Caco-2 (cell line): ENCODE data around the gene DPM1. TPM values are rescaled to one million over a fixed set of nuclear protein-coding genes. Genes with fewer than 3 reads are reported as not detected.

Experiments used
- BruUV-seq: library from RNA; stranded (reverse); fragments of 400-500 nt; replicated peaks from 2 replicates; lab custom pipeline; 2021; lab: Mats Ljungman, UMichigan
- CTCF ChIA-PET: fragments of 300-600 bp; sonication (Branson Sonifier 250); formaldehyde crosslinking; loops from one replicate; lab custom pipeline; 2022; ENCODE audit warnings: antibody characterized with exemption; lab: Charles Lee
- POLR2A ChIA-PET: fragments of 300-600 bp; sonication (Branson Sonifier 250); formaldehyde crosslinking; loops from one replicate; lab custom pipeline; 2022; ENCODE audit warnings: antibody characterized with exemption; lab: Charles Lee
- DNase-seq, 2 experiments: peaks; one replicate each; pipeline versions ENCODE4 v3.0.0 to v3.0.0-alpha.2; 2020 to 2022
- H3K27me3 ChIP-seq: replicated peaks from 2 replicates; pipeline ENCODE4 v1.6.0; 2011; ENCODE audit warnings: low read length; ENCODE audit not compliant: control insufficient read depth, insufficient read depth
- H3K36me3 ChIP-seq: 2 replicates; pipeline ENCODE4 v1.5.1; 2011; ENCODE audit warnings: low read length; ENCODE audit not compliant: control insufficient read depth, insufficient read depth
- H3K4me1 ChIP-seq: fragments of 250-450 bp; sonication (Bioruptor Pico); 2 replicates; pipeline ENCODE4 v1.5.1; 2020; ENCODE audit warnings: mild to moderate bottlenecking
- H3K4me3 ChIP-seq: 2 replicates; pipeline ENCODE4 v1.5.1; 2011; ENCODE audit warnings: low read depth, mild to moderate bottlenecking, control low read depth, low read length
- H3K9me3 ChIP-seq: fragments of 250-450 bp; sonication (Bioruptor Pico); 2 replicates; pipeline ENCODE4 v1.5.1; 2020; ENCODE audit warnings: mild to moderate bottlenecking, moderate library complexity
- H3K27ac Mint-ChIP-seq: one replicate; pipeline ENCODE4 v1.8.0; 2022; ENCODE audit warnings: mixed read lengths; ENCODE audit not compliant: unreplicated experiment
- H3K27me3 Mint-ChIP-seq: one replicate; pipeline ENCODE4 v1.8.0; 2022; ENCODE audit warnings: mixed read lengths; ENCODE audit not compliant: insufficient read depth, unreplicated experiment
- H3K36me3 Mint-ChIP-seq: one replicate; pipeline ENCODE4 v1.8.0; 2022; ENCODE audit warnings: mild to moderate bottlenecking, mixed read lengths; ENCODE audit not compliant: insufficient read depth, unreplicated experiment
- H3K4me1 Mint-ChIP-seq: one replicate; pipeline ENCODE4 v1.8.0; 2022; ENCODE audit warnings: low read depth, mixed read lengths; ENCODE audit not compliant: unreplicated experiment
- H3K4me3 Mint-ChIP-seq: one replicate; pipeline ENCODE4 v1.8.0; 2022; ENCODE audit warnings: mild to moderate bottlenecking, moderate library complexity, mixed read lengths; ENCODE audit not compliant: unreplicated experiment
- H3K9me3 Mint-ChIP-seq: one replicate; pipeline ENCODE4 v1.8.0; 2022; ENCODE audit warnings: mixed read lengths; ENCODE audit not compliant: unreplicated experiment
- CTCF ChIP-seq, 2 experiments: fragments of 200-600 bp in 1 of 2; IDR thresholded peaks; 1 replicate in 1 of 2; 2 replicates in 1 of 2; pipeline versions ENCODE4 v1.5.1 to v1.8.0; 2011 to 2022; ENCODE audit warnings: antibody characterized with exemption in 1 of 2, control low read depth in 1 of 2, inconsistent platforms in 1 of 2, low read depth in 1 of 2, low read length in 1 of 2, mild to moderate bottlenecking in 1 of 2, moderate library complexity in 1 of 2; ENCODE audit not compliant: insufficient read depth in 1 of 2, severe bottlenecking in 1 of 2, unreplicated experiment in 1 of 2
- intact Hi-C: fragments of 100-400 bp; cut with micrococcal nuclease; formaldehyde crosslinking; loops from one replicate; pipeline ENCODE4 v1.10.0; 2022; ENCODE audit not compliant: unreplicated experiment
- total RNA-seq: library from RNA; stranded (reverse); gene quantifications from 2 replicates; pipeline ENCODE4 v1.2.3, GENCODE V29; 2022

The DPM1 gene
- total RNA-seq, 1 experiment from 2014 or later: 188 TPM

- no peak for TF ChIP-seq CTCF (IDR thresholded peaks at IDR 0.05; ENCODE audit: insufficient read depth in 1 of 2, low read depth in 1 of 2, low read length in 1 of 2, severe bottlenecking in 1 of 2, unreplicated experiment in 1 of 2)
- intact Hi-C loops: no loop called here
- Mint-ChIP-seq H3K36me3 (peaks cover 91% of the 10 kb centered on the region), H3K27ac (no peak overlapping the region), H3K4me3 (no peak overlapping the region), H3K27me3 (no peaks in the 10 kb centered on the region), H3K4me1 (no peaks in the 10 kb centered on the region), H3K9me3 (no peaks in the 10 kb centered on the region)
- DNase-seq: no peak
- POLR2A ChIA-PET: interaction anchor here (1.8 kb wide), 1 partner anchor 12 kb away, joined by 7 read pairs; the partner anchor contains the start of gene ADNP
- no peaks in the 10 kb centered on the region for H3K27me3 ChIP-seq
- H3K4me3 ChIP-seq: no peak overlapping the region
- no peaks in the 10 kb centered on the region for H3K4me1 ChIP-seq
- peaks cover 24% of the 10 kb centered on the region for H3K36me3 ChIP-seq
- H3K9me3 ChIP-seq: no peaks in the 10 kb centered on the region
- CTCF ChIA-PET: no interaction called here
- BruUV-seq: no TSS peak
Measured at GRCh38 chr20:50943069-50943468, 15.3 kb downstream of the DPM1 start.

DNA sequence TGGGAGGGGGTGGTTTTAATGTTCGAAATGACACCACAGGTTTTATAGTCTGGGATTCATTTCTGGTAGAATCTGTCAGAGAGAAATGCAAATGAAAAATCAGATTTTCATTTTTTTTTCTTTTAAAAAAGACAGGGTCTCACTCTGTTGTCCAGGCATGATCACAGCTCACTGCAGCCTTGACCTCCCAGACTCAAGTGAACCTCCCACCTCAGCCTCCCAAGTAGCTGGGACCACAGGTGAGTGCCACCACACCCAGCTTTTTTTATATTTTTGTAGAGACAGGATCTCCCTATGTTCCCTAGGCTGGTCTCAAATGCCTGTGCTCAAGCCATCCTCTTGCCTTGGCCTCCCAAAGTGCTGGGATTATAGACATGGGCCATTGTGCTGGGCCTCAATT, 24.7 kb downstream of the DPM1 start:
- no TSS peak for BruUV-seq

DNA sequence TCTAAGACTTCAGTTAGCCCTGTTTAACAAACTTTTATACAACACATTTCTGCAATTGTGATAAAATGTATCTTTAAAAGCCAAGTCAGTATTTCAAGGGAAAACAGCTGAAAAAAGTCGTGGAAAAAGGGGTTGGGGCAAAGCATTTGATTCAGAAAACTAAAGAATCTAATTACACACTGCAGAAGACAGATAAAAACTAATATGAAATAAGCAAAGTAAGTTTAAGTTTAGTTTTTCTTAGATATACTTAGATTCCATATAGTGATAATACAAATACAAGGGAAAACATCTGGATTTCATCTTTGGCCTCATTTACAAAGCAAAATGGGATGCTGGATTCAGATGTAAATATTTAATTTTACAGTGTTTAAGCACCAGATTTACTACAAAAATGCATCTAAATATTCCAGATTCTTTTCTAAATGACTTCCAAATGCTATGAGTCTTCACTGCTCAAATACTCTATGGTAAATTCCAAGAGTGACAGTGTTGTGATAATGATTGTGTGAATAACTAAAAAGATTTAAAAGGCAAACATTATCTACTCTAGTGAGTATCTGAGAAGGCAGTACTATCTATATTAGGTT, 25.5 kb downstream of the DPM1 start:
- no peak overlapping the region for H3K4me3 ChIP-seq
- no peaks in the 10 kb centered on the region for H3K9me3 Mint-ChIP-seq
- peaks cover 34% of the 10 kb centered on the region for H3K4me1 Mint-ChIP-seq
- peaks cover 46% of the 10 kb centered on the region for H3K4me1 ChIP-seq
- H3K4me3 Mint-ChIP-seq: peak overlapping the region; percentile 90
- CTCF ChIA-PET: interaction anchor here (0.5 to 6.5 kb wide), 6 partner anchors 22 to 441 kb away, joined by 3 to 116 read pairs (median 18); partner anchors contain the start of genes BCAS4, DPM1 and MOCS3
- no peaks in the 10 kb centered on the region for H3K27me3 Mint-ChIP-seq
- BruUV-seq: no TSS peak
- no peaks in the 10 kb centered on the region for H3K9me3 ChIP-seq
- no peak for DNase-seq
- POLR2A ChIA-PET: interaction anchor here (0.7 to 4.2 kb wide), 4 partner anchors 26 to 409 kb away, joined by 3 to 105 read pairs (median 8); partner anchors contain the start of genes DPM1 and MOCS3
- H3K36me3 Mint-ChIP-seq: peaks cover 95% of the 10 kb centered on the region
- TF ChIP-seq CTCF (IDR thresholded peaks at IDR 0.05; ENCODE audit: insufficient read depth in 1 of 2, low read depth in 1 of 2, low read length in 1 of 2, severe bottlenecking in 1 of 2, unreplicated experiment in 1 of 2): no peak
- H3K36me3 ChIP-seq: peaks cover 4% of the 10 kb centered on the region; the same call in 1 of the 2 replicates
- H3K27ac Mint-ChIP-seq: peak overlapping the region; percentile 89
- H3K27me3 ChIP-seq: no peaks in the 10 kb centered on the region
- intact Hi-C loops: no loop called here

More for the DNA sequence above, 24.7 kb downstream of the DPM1 start:
- H3K9me3 Mint-ChIP-seq: no peaks in the 10 kb centered on the region
- peaks cover 26% of the 10 kb centered on the region for H3K4me1 Mint-ChIP-seq
- Histone ChIP-seq H3K36me3 (peaks cover 3% of the 10 kb centered on the region; the same call in 1 of the 2 replicates), H3K4me1 (peaks cover 38% of the 10 kb centered on the region), H3K4me3 (no peak overlapping the region), H3K9me3 (no peaks in the 10 kb centered on the region), H3K27me3 (no peaks in the 10 kb centered on the region)
- TF ChIP-seq CTCF (IDR thresholded peaks at IDR 0.05; ENCODE audit: insufficient read depth in 1 of 2, low read depth in 1 of 2, low read length in 1 of 2, severe bottlenecking in 1 of 2, unreplicated experiment in 1 of 2): no peak
- no peak overlapping the region for H3K4me3 Mint-ChIP-seq
- no peaks in the 10 kb centered on the region for H3K27me3 Mint-ChIP-seq
- intact Hi-C loops: no loop called here
- ChIA-PET CTCF (interaction anchor here (0.6 to 6.5 kb wide), 5 partner anchors 13 to 202 kb away, joined by 3 to 116 read pairs (median 3); partner anchors contain the start of genes BCAS4 and PARD6B), POLR2A (interaction anchor here (0.6 to 0.8 kb wide), 2 partner anchors 24 to 743 kb away, joined by 3 to 10 read pairs; partner anchors contain the start of genes CEBPB and DPM1)
- no peak for DNase-seq
- H3K36me3 Mint-ChIP-seq: peaks cover 95% of the 10 kb centered on the region
- no peak overlapping the region for H3K27ac Mint-ChIP-seq
